Stimulated activated CD8-positive, alpha-beta memory T cell treated with anti-CD3 and anti-CD28 coated beads, Interleukin-7, amount 100 ng/mL, for 24 hours (primary cell): Measurements from ENCODE around the gene DSC2.
"Not testable (repeated sequence)": the region's sequence is repeated elsewhere in the genome, so short reads cannot be mapped to it uniquely, and the experiment has no call there.

Experiments used
- DNase-seq: peaks from one replicate; pipeline ENCODE4 v3.0.0-alpha.2; 2020; ENCODE audit warnings: low read depth

DSC2 gene

GRCh38 chr18:31042406-31043181 lies 59.6 kb downstream of the DSC2 start, which contains the start of gene DSC3:
TSS of gene DSC3 (minus strand) at chr18:31042742. CDS start at chr18:31042660, 82 bp downstream.
- DNase-seq = no peak

DNA sequence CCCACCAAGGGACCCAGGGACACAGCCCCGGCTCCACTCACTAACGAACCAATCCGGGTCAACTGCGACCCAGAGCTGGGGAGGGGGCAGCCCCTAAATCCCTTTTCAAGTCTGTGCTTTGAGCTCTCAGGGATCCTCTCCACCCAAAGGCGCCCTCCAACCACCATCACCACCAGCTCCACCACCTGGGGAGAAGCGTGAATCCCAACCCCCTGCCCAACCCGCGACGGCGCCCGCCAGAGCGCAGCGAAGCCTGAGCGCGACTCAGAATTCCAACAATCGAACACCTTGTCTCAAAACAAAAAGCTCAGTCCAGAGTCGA lies 60.2 kb downstream of the DSC2 start:
- no peak for DNase-seq

DNA sequence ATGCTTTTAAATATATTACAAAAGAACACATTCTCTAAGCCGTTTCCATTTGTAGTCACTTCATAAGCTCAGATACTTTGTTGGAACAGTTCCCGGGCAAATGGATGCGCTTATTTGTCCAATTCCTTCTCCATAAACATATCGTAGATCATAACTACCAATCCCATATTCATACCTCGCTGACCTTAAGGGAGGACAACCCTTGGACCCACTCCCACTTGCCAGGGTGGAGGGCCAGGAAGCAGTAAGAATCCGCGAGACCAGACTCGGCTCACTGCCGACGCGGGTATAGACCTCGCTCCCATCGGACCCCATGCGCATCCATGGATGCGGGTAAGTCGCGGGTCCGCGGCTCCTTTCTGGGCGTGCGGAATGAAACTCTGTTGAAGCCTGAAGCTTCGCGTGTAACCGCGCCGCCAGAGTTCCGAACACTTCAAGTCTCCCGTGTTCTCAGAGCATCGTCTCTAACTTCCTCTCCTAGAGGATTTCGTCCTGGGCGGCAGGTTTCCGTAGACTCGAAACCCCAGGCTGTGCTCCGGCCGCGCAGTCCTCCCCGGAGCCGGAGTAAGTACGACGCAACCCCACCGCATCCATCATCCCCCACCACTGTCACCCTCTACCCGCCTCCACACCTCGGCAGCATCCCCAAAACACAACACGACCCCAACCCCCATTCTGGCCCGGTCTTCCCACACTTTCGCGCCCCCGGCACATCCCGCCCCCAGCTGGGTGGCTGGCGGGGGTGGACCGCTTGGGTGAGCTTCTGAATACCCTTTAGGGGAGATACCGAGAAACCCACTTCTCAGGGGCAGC lies 60.7 kb downstream of the DSC2 start:
- no peak for DNase-seq

GRCh38 chr18:31040686-31041270 lies 61.4 kb downstream of the DSC2 start:
- DNase-seq = no peak

- no peak for DNase-seq
These were observed 62.8 kb downstream of the DSC2 start for GRCh38 chr18:31039426-31039825.

- DNase-seq = not testable (repeated sequence)
These were observed 64.5 kb downstream of the DSC2 start for GRCh38 chr18:31037686-31038085.

GRCh38 chr18:31034541-31034940 lies 67.7 kb downstream of the DSC2 start:
- no peak for DNase-seq

GRCh38 chr18:31030574-31031278 lies 71.5 kb downstream of the DSC2 start:
- no peak for DNase-seq

GRCh38 chr18:31015715-31016434 lies 86.3 kb downstream of the DSC2 start:
- no peak for DNase-seq

- DNase-seq = not testable (repeated sequence)
These were observed 90.8 kb downstream of the DSC2 start for GRCh38 chr18:31011455-31011854.

DNA sequence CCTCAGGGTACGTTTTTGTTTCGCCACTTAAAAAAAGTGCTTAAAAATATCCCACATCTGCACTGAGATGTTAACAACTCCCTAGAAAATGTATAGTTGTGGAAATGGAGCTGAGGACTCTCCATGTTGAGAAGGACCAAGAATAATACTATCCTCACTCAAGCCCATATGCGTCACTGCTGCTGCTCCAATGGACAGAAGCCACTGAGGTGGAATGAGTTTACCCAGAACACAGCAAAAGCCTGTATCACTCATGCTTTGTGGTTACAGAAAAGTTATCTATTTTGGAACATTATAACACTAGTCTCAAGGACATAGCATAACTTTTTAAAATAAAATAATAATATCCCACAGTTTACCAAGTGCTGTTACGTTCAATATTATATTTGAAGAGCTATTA lies 91.6 kb downstream of the DSC2 start:
- no peak for DNase-seq
